Regular cardiac myocyte (primary cell): Measurements from ENCODE around the gene ABCA12. TPM values are rescaled to one million over a fixed set of nuclear protein-coding genes. Genes with fewer than 3 reads are reported as not detected.

Experiments used
- total RNA-seq: library from RNA; depleted of rRNA; stranded (reverse); fragments of >200 nt; gene quantifications from 2 replicates; pipeline ENCODE4 v1.2.3, GENCODE V29; 2014

ABCA12 gene
- under 0.01 TPM in 2 replicates for total RNA-seq

DNA sequence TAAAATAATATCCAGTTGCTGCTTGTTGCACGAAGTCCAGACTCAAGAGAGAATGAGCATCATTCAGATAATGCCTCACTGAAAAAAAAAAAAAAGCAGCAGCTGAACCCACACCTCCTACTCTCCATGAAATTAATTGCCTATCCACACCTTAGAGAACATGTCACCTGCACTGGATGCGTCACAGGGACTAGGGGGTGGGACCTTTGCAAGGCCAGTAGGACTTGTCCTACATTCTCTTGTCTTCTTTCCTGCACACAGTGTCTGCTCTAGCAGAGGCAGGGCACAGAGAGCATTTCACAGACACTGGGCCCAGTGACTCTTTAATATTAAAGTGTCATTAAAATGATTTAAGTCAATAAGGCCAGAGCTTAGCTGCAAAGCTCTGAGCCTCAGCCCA lies at the start of gene ABCA12:
TSS of gene ABCA12 (minus strand) at position 148 of the 400 bp plus-strand sequence. CDS start 418 bp downstream, outside the sequence.

Other genes starting within 250 kb of the ABCA12 start
- gene ATIC, start 173.4 kb upstream of the ABCA12 start, total RNA-seq: 17.8 and 50.2 TPM in 2 replicates